Measurements from ENCODE around the gene FLT1.

GRCh38 chr13:28340272-28340793 lies 154.6 kb downstream of the FLT1 start:
- TF ChIP-seq YY1 (IDR thresholded peaks at IDR 0.05; ENCODE audit: insufficient read depth, insufficient read length) (no peak), SUZ12 (IDR thresholded peaks at IDR 0.05; ENCODE audit: extremely low read depth, insufficient read depth, insufficient read length) (no peak), ZNF274 (IDR thresholded peaks at IDR 0.05; ENCODE audit: low read depth, low read length) (no peak)

Measured in NT2/D1 (cell line).